Ovary (tissue), 3 donors: ENCODE results near the gene GARIN1A.

ENCODE experiments used
- CTCF ChIP-seq, 3 donors: fragments of 450-650 bp in 2 of 3; fragments of 200-600 bp in 1 of 3; IDR thresholded peaks; one replicate each; pipeline versions ENCODE4 v1.5.1 to v1.8.0; 2016 to 2022; ENCODE audit warnings: antibody characterized with exemption in 3 of 3, mild to moderate bottlenecking in 1 of 3
- POLR2A ChIP-seq: fragments of 450-650 bp; IDR thresholded peaks from one replicate; pipeline ENCODE4 v1.6.1; 2017; ENCODE audit warnings: antibody characterized with exemption, mild to moderate bottlenecking, moderate library complexity
- donor health status: DM: no; HTN: no; CAD: no.

- TF ChIP-seq CTCF (IDR thresholded peaks at IDR 0.05) (no peak), POLR2A (no peak)
Measured at GRCh38 chr7:128679920-128680319, 7.8 kb downstream of the GARIN1A start.
